Endothelial cell of umbilical vein (primary cell): ENCODE data around the gene PIP4P1. TPM values are rescaled to one million over a fixed set of nuclear protein-coding genes. Genes with fewer than 3 reads are reported as not detected.

ENCODE experiments used
- BruUV-seq: library from RNA; stranded (reverse); fragments of 400-500 nt; replicated peaks from 2 replicates; lab custom pipeline; 2021; lab: Mats Ljungman, UMichigan
- CTCF ChIA-PET: fragments of 300-600, 350-600 bp; sonication (Branson Sonifier 250); formaldehyde crosslinking; loops from one replicate; lab custom pipeline; 2021; ENCODE audit warnings: antibody characterized with exemption, inconsistent platforms; lab: Charles Lee
- POLR2A ChIA-PET: fragments of 300-600, 350-600 bp; sonication (Branson Sonifier 250); formaldehyde crosslinking; loops from one replicate; lab custom pipeline; 2021; ENCODE audit warnings: antibody characterized with exemption, inconsistent platforms; lab: Charles Lee
- DNase-seq: peaks from one replicate; pipeline ENCODE4 v3.0.0-alpha.2; 2011; ENCODE audit warnings: low read depth, low spot score
- FAIRE-seq: peaks from 2 replicates; lab custom pipeline; 2011; peaks lifted over from hg19 to GRCh38; lab: Jason Lieb, UNC
- H2AFZ ChIP-seq: 2 replicates; pipeline ENCODE4 v1.6.0; 2012; ENCODE audit warnings: low read depth, low read length, control low read depth, inconsistent platforms
- H3K27ac ChIP-seq: 2 replicates; pipeline ENCODE4 v1.5.1; 2011; ENCODE audit warnings: low read depth, mild to moderate bottlenecking, control low read depth, low read length, moderate library complexity; ENCODE audit not compliant: insufficient read depth
- H3K27me3 ChIP-seq, 2 experiments: 2 replicates each; pipeline versions ENCODE4 v1.6.0 to v1.6.1; 2011; ENCODE audit warnings: low read length in 2 of 2, mixed read lengths in 1 of 2; ENCODE audit not compliant: control insufficient read depth in 2 of 2, insufficient read depth in 2 of 2
- H3K36me3 ChIP-seq, 2 experiments: 2 replicates in 1 of 2; 3 replicates in 1 of 2; pipeline ENCODE4 v1.5.1; 2011; ENCODE audit warnings: low read length in 2 of 2, mild to moderate bottlenecking in 1 of 2, moderate library complexity in 1 of 2; ENCODE audit not compliant: control insufficient read depth in 2 of 2, insufficient read depth in 2 of 2; ENCODE audit errors: extremely low read depth in 1 of 2
- H3K4me1 ChIP-seq: 3 replicates; pipeline ENCODE4 v1.5.1; 2011; ENCODE audit warnings: mild to moderate bottlenecking, low read length; ENCODE audit not compliant: control insufficient read depth, insufficient read depth; ENCODE audit errors: extremely low read depth
- H3K4me2 ChIP-seq: 2 replicates; pipeline ENCODE4 v1.6.1; 2011; ENCODE audit warnings: low read length, control low read depth, mixed read lengths; ENCODE audit not compliant: insufficient read depth
- H3K4me3 ChIP-seq, 3 experiments: fragments of 200-600 bp in 1 of 3; sonication (generic), shearing (Covaris generic) in 1 of 3; replicated peaks in 1 of 3; 2 replicates each; pipeline ENCODE4 v1.5.1; 2011 to 2016; ENCODE audit warnings: control low read depth in 3 of 3, low read length in 3 of 3, mild to moderate bottlenecking in 2 of 3, inconsistent platforms in 1 of 3, low read depth in 1 of 3, moderate library complexity in 1 of 3; ENCODE audit not compliant: insufficient read depth in 1 of 3
- H3K79me2 ChIP-seq: 2 replicates; pipeline ENCODE4 v1.6.0; 2012; ENCODE audit warnings: low read length, inconsistent platforms; ENCODE audit not compliant: control insufficient read depth, insufficient read depth
- H3K9ac ChIP-seq: replicated peaks from 2 replicates; pipeline ENCODE3; 2011; ENCODE audit warnings: low read length, control low read depth; ENCODE audit not compliant: insufficient read depth; ENCODE audit errors: extremely low read depth
- H3K9me1 ChIP-seq: replicated peaks from 3 replicates; pipeline ENCODE4 v1.6.0; 2011; ENCODE audit warnings: mild to moderate bottlenecking, low read length; ENCODE audit not compliant: control insufficient read depth, insufficient read depth; ENCODE audit errors: extremely low read depth
- H3K9me3 ChIP-seq: replicated peaks from 2 replicates; pipeline ENCODE4 v1.5.1; 2012; ENCODE audit warnings: low read length, inconsistent platforms; ENCODE audit not compliant: control insufficient read depth, insufficient read depth
- H4K20me1 ChIP-seq: replicated peaks from 2 replicates; pipeline ENCODE3; 2011; ENCODE audit warnings: mild to moderate bottlenecking, low read length; ENCODE audit not compliant: control insufficient read depth, insufficient read depth; ENCODE audit errors: extremely low read depth
- CTCF ChIP-seq, 2 donors: IDR thresholded peaks; 1 replicate in 1 of 2; 2 replicates in 1 of 2; pipeline ENCODE4 v1.5.1; 2011; ENCODE audit warnings: low read length in 2 of 2, mild to moderate bottlenecking in 2 of 2, moderate library complexity in 2 of 2, control low read depth in 1 of 2, inconsistent platforms in 1 of 2, low read depth in 1 of 2; ENCODE audit not compliant: insufficient read depth in 1 of 2; ENCODE audit errors: extremely low read depth in 1 of 2
- EZH2 ChIP-seq: IDR thresholded peaks from 2 replicates; pipeline ENCODE4 v1.6.1; 2012; ENCODE audit warnings: borderline replicate concordance, low read depth, mild to moderate bottlenecking, moderate library complexity, low read length, inconsistent platforms; ENCODE audit not compliant: severe bottlenecking
- FOS ChIP-seq: IDR thresholded peaks from 2 replicates; pipeline ENCODE4 v1.6.1; 2011; ENCODE audit warnings: mild to moderate bottlenecking, low read length, moderate library complexity, borderline replicate concordance; ENCODE audit not compliant: insufficient read depth
- GATA2 ChIP-seq: IDR thresholded peaks from 2 replicates; pipeline ENCODE4 v1.7.0; 2011; ENCODE audit warnings: low read depth, mild to moderate bottlenecking, moderate library complexity, mixed read lengths, low read length; ENCODE audit not compliant: insufficient read length, insufficient read depth
- JUN ChIP-seq: IDR thresholded peaks from 2 replicates; pipeline ENCODE4 v1.6.1; 2011; ENCODE audit warnings: borderline replicate concordance, low read depth; ENCODE audit not compliant: insufficient read length, insufficient read depth
- MYC ChIP-seq: IDR thresholded peaks from one replicate; pipeline ENCODE4 v1.6.1; 2011; ENCODE audit warnings: mild to moderate bottlenecking, low read depth, low read length
- POLR2A ChIP-seq: IDR thresholded peaks from 2 replicates; pipeline ENCODE4 v1.6.1; 2012; ENCODE audit warnings: low read depth, mild to moderate bottlenecking, control low read depth, low read length
- POLR2AphosphoS5 ChIP-seq: IDR thresholded peaks from 2 replicates; pipeline ENCODE4 v1.6.1; 2012; ENCODE audit warnings: low read depth, mild to moderate bottlenecking, control low read depth, low read length, moderate library complexity; ENCODE audit not compliant: insufficient read depth
- dilution Hi-C: fragments of 300-500 bp; cut with MboI; formaldehyde crosslinking; loops from one replicate; pipeline ENCODE4 v1.15.0; 2019; ENCODE audit warnings: low sequenced_read_pairs; ENCODE audit not compliant: extremely low pct_ligation_motif_present
- intact Hi-C: fragments of 100-400 bp; cut with micrococcal nuclease; formaldehyde crosslinking; loops from one replicate; pipeline ENCODE4 v1.10.0; 2022
- polyA plus RNA-seq, 4 experiments: library from polyadenylated mRNA; depleted of rRNA in 3 of 4; stranded (reverse) in 3 of 4; unstranded in 1 of 4; fragments of >200 nt; gene quantifications; 2 replicates each; pipeline versions ENCODE4 v1.2.1 to v1.2.3, GENCODE V29; 2011 to 2012; ENCODE audit warnings: missing spikeins in 1 of 4
- total RNA-seq: library from RNA; stranded (reverse); gene quantifications from 2 replicates; pipeline ENCODE4 v1.2.3, GENCODE V29; 2021
- TF ChIP-seq, protein P1 (sequence below): IDR thresholded peaks from 2 replicates; pipeline ENCODE4 v1.6.1; 2011; ENCODE audit not compliant: insufficient read depth, insufficient read length

PIP4P1 gene
- total and polyA plus RNA-seq, 2 donors (not counting 3 experiments of a cell fraction or from before 2014, with no cell fraction given) = 28.6 to 52.5 TPM

- Histone ChIP-seq H3K4me2 (no peak overlapping the region), H3K9me3 (no peaks in the 10 kb centered on the region), H3K4me3 (no peak overlapping the region), H2AFZ (no peak overlapping the region), H3K27me3 (no peaks in the 10 kb centered on the region), H3K79me2 (no peaks in the 10 kb centered on the region), H3K27ac (no peak overlapping the region), H3K9me1 (no peaks in the 10 kb centered on the region), H4K20me1 (no peaks in the 10 kb centered on the region), H3K9ac (no peak overlapping the region), H3K36me3 (no peaks in the 10 kb centered on the region), H3K4me1 (peaks cover 18% of the 10 kb centered on the region)
- TF ChIP-seq, protein P1, sequence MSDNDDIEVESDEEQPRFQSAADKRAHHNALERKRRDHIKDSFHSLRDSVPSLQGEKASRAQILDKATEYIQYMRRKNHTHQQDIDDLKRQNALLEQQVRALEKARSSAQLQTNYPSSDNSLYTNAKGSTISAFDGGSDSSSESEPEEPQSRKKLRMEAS = no peak
- TF ChIP-seq GATA2 (no peak), MYC (no peak), EZH2 (no peak), POLR2A (no peak), JUN (no peak), FOS (no peak), POLR2AphosphoS5 (no peak), CTCF (IDR thresholded peaks at IDR 0.05; ENCODE audit: extremely low read depth in 1 of 2, insufficient read depth in 1 of 2, low read depth in 1 of 2, low read length in 2 of 2) (no peak)
- ChIA-PET CTCF (interaction anchor here (0.8 kb wide), 1 partner anchor 13 kb away, joined by 4 read pairs; no protein-coding TSS in a partner anchor), POLR2A (no interaction called here)
- no TSS peak for BruUV-seq
- DNase-seq (no peak), FAIRE-seq (no peak)
- intact Hi-C loops (no loop called here), dilution Hi-C loops (no loop called here)
Measured at GRCh38 chr14:20428802-20429201, 32.4 kb downstream of the PIP4P1 start.
